ENCODE measurements around the gene ATAD2B.

DNA sequence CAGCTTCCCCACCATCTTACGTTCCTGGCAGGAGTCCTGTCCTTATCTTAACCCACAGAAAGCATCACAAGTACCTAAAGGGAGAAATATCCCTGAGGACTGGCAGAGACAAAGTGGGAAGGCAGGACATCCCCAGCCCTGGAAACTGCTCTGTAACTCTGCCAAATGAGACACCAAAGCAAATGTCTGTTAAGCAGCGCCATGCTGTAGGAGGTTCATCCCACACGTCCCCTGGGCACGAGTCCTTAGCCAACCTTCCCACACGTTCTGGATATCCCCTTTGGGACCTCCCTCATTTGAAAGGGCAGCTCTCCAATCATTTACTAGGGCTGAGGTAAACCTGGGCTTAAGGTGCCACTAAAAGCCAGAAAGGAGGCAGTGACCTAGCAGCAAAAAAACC, 207.2 kb downstream of the ATAD2B start:
- TF ChIP-seq, protein P1, sequence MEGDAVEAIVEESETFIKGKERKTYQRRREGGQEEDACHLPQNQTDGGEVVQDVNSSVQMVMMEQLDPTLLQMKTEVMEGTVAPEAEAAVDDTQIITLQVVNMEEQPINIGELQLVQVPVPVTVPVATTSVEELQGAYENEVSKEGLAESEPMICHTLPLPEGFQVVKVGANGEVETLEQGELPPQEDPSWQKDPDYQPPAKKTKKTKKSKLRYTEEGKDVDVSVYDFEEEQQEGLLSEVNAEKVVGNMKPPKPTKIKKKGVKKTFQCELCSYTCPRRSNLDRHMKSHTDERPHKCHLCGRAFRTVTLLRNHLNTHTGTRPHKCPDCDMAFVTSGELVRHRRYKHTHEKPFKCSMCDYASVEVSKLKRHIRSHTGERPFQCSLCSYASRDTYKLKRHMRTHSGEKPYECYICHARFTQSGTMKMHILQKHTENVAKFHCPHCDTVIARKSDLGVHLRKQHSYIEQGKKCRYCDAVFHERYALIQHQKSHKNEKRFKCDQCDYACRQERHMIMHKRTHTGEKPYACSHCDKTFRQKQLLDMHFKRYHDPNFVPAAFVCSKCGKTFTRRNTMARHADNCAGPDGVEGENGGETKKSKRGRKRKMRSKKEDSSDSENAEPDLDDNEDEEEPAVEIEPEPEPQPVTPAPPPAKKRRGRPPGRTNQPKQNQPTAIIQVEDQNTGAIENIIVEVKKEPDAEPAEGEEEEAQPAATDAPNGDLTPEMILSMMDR (conservative IDR thresholded peaks at IDR 0.05; ENCODE audit: low read length) = no peak
- no peak for TF ChIP-seq EZH2phosphoT487 (IDR thresholded peaks at IDR 0.05; ENCODE audit: borderline replicate concordance, low read depth, low read length)

Data from OCI-LY7 (cell line).